Activated CD4-positive, alpha-beta T cell treated with anti-CD3 and anti-CD28 coated beads, Interleukin-2, amount 50 U/mL, for 1 hour (primary cell): ENCODE data around the gene BARX2.

Experiments used
- DNase-seq: peaks from one replicate; pipeline ENCODE4 v3.0.0-alpha.2; 2020

The BARX2 gene

DNA sequence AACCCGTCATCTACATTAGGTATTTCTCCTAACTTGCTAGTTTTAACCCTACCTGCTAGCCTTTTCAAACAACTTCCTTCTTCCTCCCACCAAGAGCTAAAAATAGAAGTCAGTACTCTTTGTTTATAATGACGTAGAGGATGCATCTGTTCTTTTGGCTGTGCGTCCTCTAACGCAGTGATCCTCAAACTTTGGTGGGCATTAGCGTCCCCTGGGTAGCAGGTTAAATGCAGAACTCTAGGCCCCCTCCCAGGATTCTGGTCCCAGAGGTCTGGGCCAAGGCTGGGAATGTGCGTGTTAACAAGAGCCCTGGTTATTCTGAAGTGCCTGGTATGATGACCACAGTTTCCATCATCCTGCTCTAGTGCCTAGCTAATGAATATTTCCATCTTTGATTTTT lies 67.6 kb downstream of the BARX2 start:
- no peak for DNase-seq

DNA sequence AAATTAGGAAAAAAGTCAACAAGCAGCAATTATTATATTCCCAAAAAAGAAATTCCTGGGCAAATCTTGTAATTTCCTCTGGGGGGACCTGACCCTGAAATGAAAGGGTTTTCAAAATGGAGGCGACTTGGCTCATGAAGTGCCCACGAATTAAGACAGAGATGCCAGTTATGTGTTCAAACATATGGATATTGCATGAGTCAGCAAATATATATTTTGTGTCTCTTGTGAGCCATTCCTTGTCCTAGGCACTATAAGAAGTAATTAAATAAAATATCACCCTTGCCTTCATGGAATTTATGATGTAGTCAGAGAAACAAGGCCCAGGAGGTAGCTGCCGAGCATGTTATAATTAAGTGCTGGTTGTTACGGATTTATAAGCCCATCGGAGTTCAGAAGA lies 68.6 kb downstream of the BARX2 start:
- no peak for DNase-seq

DNA sequence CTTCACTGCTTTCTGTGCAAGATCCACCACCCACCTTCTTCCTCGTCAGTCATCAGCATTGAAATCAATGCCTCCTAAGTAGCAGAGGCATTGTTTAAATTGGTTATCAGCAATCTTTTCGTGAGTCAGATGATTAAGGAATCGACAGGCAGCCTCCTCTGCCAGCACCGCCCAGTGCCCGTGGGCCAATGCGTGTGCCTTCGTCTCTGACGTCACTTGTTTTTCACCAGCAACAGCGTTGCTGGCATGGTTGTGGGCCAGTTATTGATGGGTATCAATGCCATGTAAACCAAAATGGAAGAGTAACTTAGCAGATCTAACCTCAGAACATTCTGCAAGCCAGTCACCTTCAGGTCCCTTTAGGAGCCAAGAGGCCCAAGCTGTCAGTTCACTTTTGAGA lies 69.6 kb downstream of the BARX2 start:
- DNase-seq = no peak

DNA sequence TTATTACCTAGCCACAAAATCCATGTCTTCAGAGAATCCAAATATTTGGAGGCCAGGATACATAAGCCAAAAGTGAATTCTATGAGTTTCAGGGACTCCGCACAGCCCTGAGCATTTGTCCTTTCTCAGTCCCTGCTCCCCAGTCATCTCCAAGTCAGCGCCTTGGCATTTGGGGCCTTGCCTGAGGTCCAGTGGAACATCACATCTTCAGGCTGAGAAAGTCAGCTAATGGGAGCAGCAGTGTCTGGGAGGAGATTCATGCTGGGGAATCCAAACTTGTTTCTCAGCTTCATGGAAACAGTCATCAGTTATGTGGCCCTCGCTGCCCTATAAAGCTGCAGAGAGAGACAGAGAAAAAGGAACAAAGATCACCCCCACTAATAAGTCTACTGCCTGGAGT lies 70.9 kb downstream of the BARX2 start:
- no peak for DNase-seq

DNA sequence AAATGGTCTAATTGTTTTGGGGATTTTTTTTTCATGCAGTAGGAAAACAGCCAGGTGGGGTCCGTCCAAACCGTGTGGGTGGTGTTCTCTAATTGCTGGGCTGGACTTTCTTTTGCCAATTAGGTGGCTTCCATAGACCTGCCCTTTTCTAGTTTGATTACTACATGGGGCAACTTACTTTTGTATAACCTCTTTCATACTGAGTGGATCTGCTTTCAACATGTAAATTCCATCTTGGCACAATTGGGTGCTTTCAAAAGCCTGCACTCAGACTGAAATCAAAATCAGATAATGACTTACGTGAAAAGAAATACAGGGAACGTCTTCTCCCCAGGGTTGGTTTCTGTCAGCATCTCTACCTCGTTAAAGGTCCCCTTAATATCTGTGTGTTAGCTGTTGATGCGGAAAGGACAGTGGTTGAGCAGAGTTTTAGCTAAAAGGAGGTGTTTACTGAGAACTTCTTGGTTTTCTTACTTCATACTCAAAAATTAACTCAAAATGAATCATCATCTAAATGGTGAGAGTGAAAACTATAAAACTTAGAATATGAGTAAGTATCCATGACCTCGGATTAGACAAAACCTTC lies 72.1 kb downstream of the BARX2 start:
- no peak for DNase-seq

DNA sequence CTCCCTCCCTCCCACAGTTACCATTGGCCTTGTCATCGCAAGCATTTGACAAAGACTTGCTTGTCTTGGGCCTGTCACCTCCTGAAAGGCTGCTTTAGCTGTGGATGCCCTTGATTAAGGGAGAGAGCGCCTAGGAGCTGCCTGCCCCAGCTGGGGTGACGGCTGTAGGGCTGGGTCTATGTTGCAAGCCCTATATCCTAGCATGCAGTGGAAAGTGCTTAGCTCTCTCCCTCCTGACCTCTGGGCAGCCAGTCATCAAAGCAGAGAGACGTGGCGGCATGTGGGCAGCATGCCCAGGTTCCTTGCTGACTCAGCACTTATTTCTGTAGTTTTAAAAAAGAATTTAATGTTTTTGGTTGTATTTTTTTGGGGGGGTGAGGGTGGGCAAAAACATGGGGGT lies 75.9 kb downstream of the BARX2 start:
- no peak for DNase-seq

DNA sequence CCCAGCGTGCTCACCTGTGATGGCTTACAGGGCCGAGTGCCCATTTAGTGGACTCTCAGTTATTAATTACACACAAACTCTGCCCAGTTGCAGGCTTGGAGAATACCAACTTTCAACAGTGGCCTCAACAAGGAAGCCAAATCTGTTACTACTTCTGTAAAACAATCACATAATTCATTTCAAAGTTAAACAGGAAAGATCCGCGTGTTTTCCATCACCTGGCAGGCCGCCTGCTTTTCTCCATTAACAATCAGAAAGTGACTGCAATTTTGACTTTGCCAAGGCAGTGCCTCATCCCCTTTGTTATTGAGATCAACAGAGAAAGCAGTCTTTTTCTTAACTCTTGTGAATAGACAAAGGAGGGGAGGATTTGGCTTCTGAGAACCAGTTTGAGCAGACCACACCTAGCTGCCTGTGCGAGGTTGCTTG lies 77.7 kb downstream of the BARX2 start:
- DNase-seq = no peak

DNA sequence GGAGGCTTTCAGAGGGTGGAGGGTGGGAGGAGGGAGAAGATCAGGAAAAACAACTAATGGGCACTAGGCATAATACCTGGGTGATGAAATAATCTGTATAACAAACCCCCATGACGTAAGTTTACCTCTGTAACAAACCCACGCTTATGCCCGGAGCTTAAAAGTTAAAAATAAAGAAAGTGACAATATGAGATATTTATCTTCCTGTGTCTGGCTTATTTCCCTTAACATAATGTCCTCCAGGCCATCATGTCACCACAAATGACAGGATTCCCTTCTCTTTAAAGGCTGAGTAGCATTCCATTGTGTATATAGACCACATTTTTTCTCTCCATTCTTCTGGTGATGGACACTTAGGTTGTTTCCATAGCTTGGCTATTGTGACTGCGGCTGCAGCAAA lies 79.5 kb downstream of the BARX2 start:
- DNase-seq = no peak

DNA sequence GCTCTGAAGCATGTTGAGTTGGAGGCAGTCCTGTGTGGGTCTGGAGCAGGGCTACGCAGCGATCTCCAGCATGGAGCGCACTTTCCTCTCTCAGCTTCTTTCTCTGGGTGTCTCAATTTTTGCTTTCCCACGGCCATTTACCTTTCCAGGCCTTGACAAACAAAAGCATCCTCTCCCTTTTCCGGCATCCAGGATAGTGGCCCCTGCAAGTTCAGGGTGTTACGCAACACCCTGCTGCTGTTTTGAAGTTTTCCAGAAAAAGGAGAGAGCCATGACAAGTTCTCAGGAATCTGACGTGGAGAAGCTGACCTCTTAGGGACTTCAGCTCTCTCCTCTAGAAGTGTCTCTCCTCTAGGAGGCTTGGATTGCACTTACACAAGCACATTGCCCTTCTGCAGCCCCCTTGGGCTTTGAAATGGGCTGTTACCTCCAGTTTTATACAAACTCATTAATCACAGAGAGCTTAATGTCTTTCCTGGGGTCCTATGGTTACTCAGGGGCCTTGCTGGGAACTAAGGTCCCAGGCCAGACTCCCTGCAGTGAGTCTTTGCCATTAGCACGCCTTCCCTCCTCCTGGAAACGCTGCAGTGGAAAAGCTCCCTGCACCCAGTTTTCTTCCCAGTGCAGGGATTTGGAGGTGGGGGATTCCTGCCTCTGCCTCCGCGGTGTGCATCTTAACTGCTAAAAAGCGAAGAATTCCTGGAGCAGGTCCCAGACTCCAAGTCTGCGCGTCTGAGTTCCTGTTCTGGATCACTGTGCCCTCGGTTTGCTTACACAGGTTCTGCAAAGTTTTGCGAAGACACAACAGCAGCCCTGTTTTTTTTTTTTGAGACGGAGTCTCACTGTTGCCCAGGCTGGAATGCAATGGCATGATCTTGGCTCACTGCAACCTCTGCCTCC lies 80.4 kb downstream of the BARX2 start:
- DNase-seq = no peak

DNA sequence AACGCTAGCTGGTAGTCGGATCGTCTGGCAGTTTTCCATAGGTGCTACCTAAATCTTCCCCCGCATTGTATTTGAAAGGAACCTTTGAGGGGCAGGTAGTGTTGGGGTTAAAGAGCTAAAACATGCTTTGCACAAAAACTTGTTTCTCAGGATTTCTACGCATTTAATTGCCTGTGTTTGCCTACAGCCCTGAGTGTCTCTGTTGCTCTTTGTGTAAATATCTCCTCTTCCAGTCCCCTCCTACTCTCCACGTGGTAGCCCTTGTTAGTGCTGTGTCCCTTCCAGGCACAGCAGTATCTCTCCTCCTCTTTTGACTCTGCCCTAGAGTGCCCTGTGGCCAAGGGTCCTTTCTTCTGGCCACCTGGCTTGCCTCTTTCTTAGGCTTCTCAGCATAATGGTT lies 81.7 kb downstream of the BARX2 start:
- no peak for DNase-seq

DNA sequence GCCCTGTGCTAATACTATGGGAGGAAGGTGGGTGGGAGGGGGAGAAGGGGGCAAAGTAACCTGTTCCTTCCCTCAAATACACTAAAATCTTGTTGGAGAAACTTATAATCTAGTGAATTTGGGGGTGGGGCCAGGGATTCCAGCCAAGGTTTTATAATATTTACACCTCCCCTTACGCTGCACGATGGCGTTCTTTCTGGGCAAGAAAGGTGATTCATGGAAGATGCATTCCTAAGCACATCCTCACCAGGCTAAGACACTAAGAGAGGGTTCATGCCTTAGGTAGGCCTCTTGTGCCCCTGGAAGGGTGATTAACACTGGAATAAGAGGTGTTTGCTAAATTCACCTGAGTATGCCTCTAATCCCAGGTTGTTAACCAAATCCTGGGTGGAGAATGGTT lies 82.6 kb downstream of the BARX2 start:
- DNase-seq = no peak

DNA sequence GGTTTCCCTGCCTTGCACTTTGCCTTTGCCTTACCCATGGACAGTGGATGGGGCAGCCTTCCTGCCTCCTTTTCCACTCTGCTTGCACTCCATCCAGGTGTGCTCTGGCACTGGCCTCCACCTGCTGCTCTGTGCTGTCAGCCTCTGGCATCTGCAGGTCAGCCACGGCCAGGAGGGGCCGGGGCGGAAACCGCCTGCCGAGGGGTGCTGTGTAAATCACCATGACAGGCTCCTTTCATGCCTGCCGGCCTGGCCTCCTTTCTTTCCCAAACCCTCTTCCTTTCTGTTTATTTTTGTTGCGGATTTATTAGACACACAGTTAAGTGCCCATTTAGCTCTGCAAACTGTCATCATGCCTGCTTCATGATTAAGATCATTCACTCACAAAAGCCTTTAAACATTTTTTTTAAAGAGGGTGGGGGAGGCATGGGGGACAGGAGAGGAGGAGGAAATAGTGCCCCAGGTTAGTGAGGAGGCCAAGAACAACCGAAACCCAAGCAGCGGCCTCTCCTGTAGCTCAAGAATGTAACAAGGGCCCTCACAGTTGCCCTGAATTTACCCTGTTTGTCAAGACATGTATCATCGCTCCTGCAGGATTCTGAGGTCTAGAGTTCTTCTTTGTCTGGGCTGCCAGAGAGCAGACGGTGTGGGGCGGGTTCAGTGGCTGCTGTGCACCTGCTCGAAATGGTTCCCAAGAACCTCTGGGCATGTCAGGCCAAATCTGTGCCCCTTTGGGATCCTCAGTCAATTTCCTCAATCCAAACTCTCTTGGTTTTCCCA lies 83.3 kb downstream of the BARX2 start:
- DNase-seq = no peak

DNA sequence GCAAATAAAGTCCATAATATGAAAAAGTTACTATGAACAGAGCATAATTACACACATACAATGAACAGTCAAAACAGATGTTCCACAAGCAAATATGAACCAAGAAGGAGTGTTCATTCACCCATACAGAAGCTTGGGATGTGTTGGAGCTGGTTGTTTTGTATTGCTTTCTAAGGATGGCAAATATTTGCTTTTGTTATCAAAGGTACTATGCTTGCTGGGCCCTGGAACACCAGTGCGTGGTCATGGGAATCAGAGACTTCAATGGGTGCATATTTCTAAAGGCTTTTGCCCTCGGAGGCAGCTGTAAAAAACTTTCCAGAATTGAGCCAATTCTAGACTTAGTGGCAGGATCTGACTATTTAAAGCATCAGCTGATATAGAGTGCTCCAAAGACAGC lies 85.1 kb downstream of the BARX2 start:
- no peak for DNase-seq

DNA sequence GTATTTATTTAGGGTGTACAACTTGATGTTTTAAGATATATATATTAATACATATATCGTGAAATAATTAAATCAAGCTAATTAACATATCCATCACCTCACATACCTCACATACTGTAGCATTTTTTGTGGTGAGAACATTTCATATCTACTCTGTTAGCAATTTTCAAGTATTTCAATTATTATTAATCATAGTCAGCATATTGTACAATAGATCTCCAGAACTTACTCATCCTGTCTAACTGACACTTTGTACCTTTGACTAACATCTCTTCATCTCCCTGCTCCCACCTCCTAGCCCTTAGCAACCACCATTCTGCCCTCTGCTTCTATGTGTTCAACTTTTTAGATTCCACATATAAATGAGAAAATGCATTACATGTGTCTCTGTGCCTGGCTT lies 108.4 kb downstream of the BARX2 start:
- DNase-seq = no peak

DNA sequence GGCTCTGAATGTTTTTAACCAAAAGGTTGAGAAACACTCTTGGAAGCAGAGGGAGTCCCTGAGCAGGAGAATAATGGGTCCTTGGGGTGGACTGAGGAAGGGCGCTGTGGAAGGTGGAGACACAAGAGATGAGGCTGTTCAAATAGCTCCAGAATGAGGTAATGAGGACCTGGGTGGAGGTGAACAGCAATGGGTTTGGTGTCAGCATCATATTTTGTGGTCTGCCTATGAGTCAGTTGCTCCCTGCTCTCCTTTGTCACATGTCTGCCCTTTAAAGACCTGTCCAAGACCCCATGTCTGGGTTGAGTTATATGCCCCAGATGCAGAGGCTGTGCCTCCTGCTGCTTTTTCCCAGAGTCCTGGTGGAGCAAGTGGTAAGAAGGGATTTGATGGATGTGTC lies 113.6 kb downstream of the BARX2 start:
- no peak for DNase-seq

DNA sequence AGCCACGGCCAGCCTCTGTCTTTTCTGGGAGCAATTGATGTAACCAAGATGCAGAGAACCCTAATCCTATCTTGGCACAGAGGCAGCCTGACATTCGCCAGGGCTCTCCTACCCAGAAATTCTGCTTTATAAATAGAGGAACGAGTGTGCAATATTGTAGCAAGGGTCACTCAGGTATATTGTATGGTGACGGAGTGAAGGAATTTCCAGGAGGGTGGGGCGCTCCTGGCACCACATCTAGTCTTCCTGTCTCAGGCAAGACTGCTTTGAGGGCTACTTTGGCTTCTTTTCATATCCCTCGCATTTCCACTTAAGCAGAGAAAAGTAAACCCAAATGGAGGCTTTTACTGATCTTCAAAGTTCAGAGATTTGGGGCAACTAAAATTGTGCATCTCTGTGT lies 114.4 kb downstream of the BARX2 start:
- DNase-seq = no peak

DNA sequence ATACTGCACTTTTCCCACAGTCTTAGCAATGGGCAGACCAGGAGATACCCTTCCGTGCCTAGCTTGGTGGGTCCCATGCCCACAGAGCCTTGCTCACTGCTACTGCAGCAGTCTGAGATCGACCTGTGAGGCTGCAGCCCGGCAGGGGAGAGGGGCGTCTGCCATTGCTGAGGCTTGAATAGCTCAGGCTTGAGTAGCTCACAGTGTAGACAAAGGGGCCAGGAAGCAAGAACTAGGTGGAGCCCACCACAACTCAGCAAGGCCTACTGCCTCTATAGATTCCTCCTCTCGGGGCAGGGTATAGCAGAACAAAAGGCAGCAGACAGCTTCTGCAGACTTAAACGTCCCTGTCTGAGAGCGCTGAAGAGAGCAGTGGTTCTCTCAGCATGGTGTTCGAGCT lies 118.1 kb downstream of the BARX2 start:
- no peak for DNase-seq
